K562 (cell line): Measurements from ENCODE around the gene DYNLT4. TPM values are rescaled to one million over a fixed set of nuclear protein-coding genes. Genes with fewer than 3 reads are reported as not detected.

Experiments
- BDP1 ChIP-seq: IDR thresholded peaks from 3 replicates; pipeline ENCODE4 v1.6.1; 2011; ENCODE audit not compliant: insufficient read length, insufficient read depth
- CREM ChIP-seq: IDR thresholded peaks from 2 replicates; pipeline ENCODE4 v1.6.1; 2014; ENCODE audit warnings: antibody characterized with exemption, low read depth
- ELF2 ChIP-seq: fragments of 250-450 bp; sonication (Bioruptor Pico); IDR thresholded peaks from 2 replicates; pipeline ENCODE4 v1.5.0; 2021; ENCODE audit warnings: mild to moderate bottlenecking
- ELK1 ChIP-seq: sonication (generic); formaldehyde crosslinking; IDR thresholded peaks from 2 replicates; pipeline ENCODE4 v1.8.1; 2022; ENCODE audit warnings: missing genetic modification reagents
- FIP1L1 ChIP-seq: fragments of 200-400 bp; formaldehyde crosslinking; IDR thresholded peaks from 2 replicates; pipeline ENCODE4 v1.6.1; 2018; ENCODE audit warnings: mild to moderate bottlenecking, low read depth, low read length; ENCODE audit not compliant: poor library complexity, severe bottlenecking
- GTF2B ChIP-seq: IDR thresholded peaks from 2 replicates; pipeline ENCODE4 v1.6.1; 2011; ENCODE audit not compliant: insufficient read length; ENCODE audit errors: extremely low read depth
- HES1 ChIP-seq: fragments of 450-650 bp; IDR thresholded peaks from 2 replicates; pipeline ENCODE4 v1.6.1; 2016; ENCODE audit warnings: low read depth, mild to moderate bottlenecking, moderate library complexity
- HNRNPUL1 ChIP-seq: fragments of 200-400 bp; formaldehyde crosslinking; IDR thresholded peaks from 2 replicates; pipeline ENCODE4 v1.6.1; 2017; ENCODE audit warnings: low read length
- HOXB6 ChIP-seq: fragments of 250-450 bp; sonication (Bioruptor Pico); IDR thresholded peaks from 2 replicates; pipeline ENCODE4 v1.5.1; 2022; ENCODE audit warnings: mild to moderate bottlenecking, borderline replicate concordance
- MLLT1 ChIP-seq, 2 experiments: fragments of 450-650 bp; IDR thresholded peaks; 2 replicates each; pipeline ENCODE4 v1.6.1; 2016
- NCOA1 ChIP-seq: fragments of 450-650 bp; IDR thresholded peaks from 2 replicates; pipeline ENCODE4 v1.6.1; 2016; ENCODE audit warnings: low read depth
- NCOA6 ChIP-seq: fragments of 450-650 bp; IDR thresholded peaks from 2 replicates; pipeline ENCODE4 v1.6.1; 2017; ENCODE audit warnings: mild to moderate bottlenecking
- NFATC3 ChIP-seq: fragments of 450-650 bp; IDR thresholded peaks from 2 replicates; pipeline ENCODE4 v1.6.1; 2017; ENCODE audit warnings: mild to moderate bottlenecking
- NFRKB ChIP-seq: fragments of 450-650 bp; IDR thresholded peaks from 2 replicates; pipeline ENCODE4 v1.6.1; 2016; ENCODE audit warnings: low read depth
- PHF8 ChIP-seq: fragments of 200-600 bp; sonication (generic); IDR thresholded peaks from 2 replicates; pipeline ENCODE4 v1.6.1; 2012; ENCODE audit warnings: mixed run types, mild to moderate bottlenecking, inconsistent platforms, low read length, moderate library complexity, borderline replicate concordance
- POLR2G ChIP-seq: fragments of 200-400 bp; formaldehyde crosslinking; IDR thresholded peaks from 2 replicates; pipeline ENCODE4 v1.6.1; 2017; ENCODE audit warnings: low read depth, mild to moderate bottlenecking, antibody characterized with exemption, low read length, moderate library complexity
- POLR3A ChIP-seq: IDR thresholded peaks from 2 replicates; pipeline ENCODE4 v1.6.1; 2011; ENCODE audit warnings: borderline replicate concordance, mild to moderate bottlenecking, moderate library complexity; ENCODE audit not compliant: insufficient read length, insufficient read depth; ENCODE audit errors: extremely low read depth
- PRPF4 ChIP-seq: fragments of 200-400 bp; formaldehyde crosslinking; IDR thresholded peaks from one replicate; pipeline ENCODE4 v1.6.1; 2017; ENCODE audit warnings: low read length, low read depth, mild to moderate bottlenecking; ENCODE audit not compliant: insufficient read depth, poor library complexity, severe bottlenecking
- SREBF2 ChIP-seq: sonication (generic); formaldehyde crosslinking; IDR thresholded peaks from 2 replicates; pipeline ENCODE4 v1.4.0; 2020; ENCODE audit warnings: mild to moderate bottlenecking, missing genetic modification reagents
- ZBTB5 ChIP-seq: fragments of 450-650 bp; IDR thresholded peaks from 2 replicates; pipeline ENCODE4 v1.6.1; 2017; ENCODE audit warnings: antibody characterized with exemption
- ZNF12 ChIP-seq: sonication (generic); formaldehyde crosslinking; IDR thresholded peaks from 2 replicates; pipeline ENCODE4 v1.4.0; 2020; ENCODE audit warnings: mild to moderate bottlenecking, missing genetic modification reagents
- ZNF263 ChIP-seq: sonication (generic); formaldehyde crosslinking; IDR thresholded peaks from 2 replicates; pipeline ENCODE4 v1.8.0; 2022; ENCODE audit warnings: mild to moderate bottlenecking, missing genetic modification reagents, borderline replicate concordance
- ZNF316 ChIP-seq: fragments of 450-650 bp; IDR thresholded peaks from 2 replicates; pipeline ENCODE4 v1.6.1; 2016
- polyA plus RNA-seq, 8 experiments: library from polyadenylated mRNA; depleted of rRNA in 4 of 8; stranded (reverse) in 5 of 8; unstranded in 3 of 8; fragments of >200 nt; fragmentation: Nextera tagmentation in 2 of 8; fragmentation: Illumina TruSeq in 1 of 8; extraction: Ambion mirVana in 2 of 8; extraction: Trizol in 1 of 8; gene quantifications; 2 replicates each; pipeline versions ENCODE4 v1.2.1 to v1.2.3, GENCODE V29; 2011 to 2014; ENCODE audit warnings: inconsistent platforms in 1 of 8, missing spikeins in 1 of 8
- total RNA-seq, 7 experiments: library from RNA; depleted of rRNA in 6 of 7; stranded (reverse); fragments of >200 nt in 6 of 7; fragmentation: Illumina TruSeq in 2 of 7; extraction: Trizol in 2 of 7; gene quantifications; 2 replicates each; pipeline versions ENCODE4 v1.2.1 to v1.2.3, GENCODE V29; 2011 to 2021; ENCODE audit warnings: low replicate concordance in 1 of 7

The DYNLT4 gene
- total and polyA plus RNA-seq, 9 of the 15 experiments (the other 6 are each of a cell fraction or from before 2014, with no cell fraction given): 0.29 to 0.73 TPM; not detected in 7

GRCh38 chr1:44820328-44821239 lies 13.4 kb upstream of the DYNLT4 start (continued):
- TF ChIP-seq CREM (no peak), ELK1 (CRISPR knock-in tag) (no peak), NCOA1 (no peak), ZNF316 (no peak), ZNF12 (no peak), NCOA6 (no peak), HNRNPUL1 (no peak), SREBF2 (no peak), GTF2B (no peak), MLLT1 (IDR thresholded peaks at IDR 0.05) (0 out of 4 replicates have a peak, but pooled peaks of 1 of the 2 experiments have one; percentile 9), HES1 (no peak), ELF2 (no peak), POLR3A (no peak), ZNF263 (CRISPR knock-in tag) (0 out of 2 replicates have a peak, but pooled peaks have one; percentile 9), PHF8 (peak; percentile 70; the same call in 1 of the 2 replicates), NFATC3 (no peak), FIP1L1 (no peak), BDP1 (no peak), HOXB6 (CRISPR knock-in tag) (no peak), PRPF4 (no peak), ZBTB5 (no peak), POLR2G (0 out of 2 replicates have a peak, but pooled peaks have one; percentile 72), NFRKB (peak; percentile 67; the same call in 1 of the 2 replicates)
